ENCODE results near the gene PHF19. TPM values are rescaled to one million over a fixed set of nuclear protein-coding genes. Genes with fewer than 3 reads are reported as not detected.

Gene PHF19
- total and polyA plus RNA-seq, 4 experiments from 2014 or later = 15.4 to 201 (median 106) TPM

GRCh38 chr9:120875195-120875565 is 1.8 kb downstream of the PHF19 start:
- Mint-ChIP-seq H3K4me3 (peak overlapping the region; percentile 46 to 91 (median 78)), H3K27me3 (no peaks in the 10 kb centered on the region), H3K36me3 (peaks cover 14 to 46% of the 10 kb centered on the region in 2 donors), H3K4me1 (peaks cover 55 to 73% (median 59%) of the 10 kb centered on the region in 4 donors), H3K9me3 (no peaks in the 10 kb centered on the region), H3K27ac (peak overlapping the region; percentile 85 to 98 (median 93))
- H3K4me3 ChIP-seq (ENCODE audit: low read length in 2 of 2) = no peak overlapping the region
- peaks cover 21% of the 10 kb centered on the region for H3K36me3 ChIP-seq (ENCODE audit: insufficient read depth, low read length)
- peak overlapping the region; percentile 78 for H3K27ac ChIP-seq (ENCODE audit: low read depth, low read length)
- intact Hi-C loops (cut with micrococcal nuclease) = loop anchor here (5.0 kb wide), 1 partner anchor 107 kb away; no protein-coding TSS in a partner anchor
- POLR2A ChIA-PET (ENCODE audit: partially characterized antibody) = interaction anchor here (2.4 to 74.5 kb wide), 3 partner anchors 32 to 82 kb away, joined by 13 to 5577 read pairs (median 25); partner anchors contain the start of genes FBXW2, PSMD5 and TRAF1
- H3K4me1 ChIP-seq (ENCODE audit: insufficient read depth, low read length) = peaks cover 66% of the 10 kb centered on the region
- H3K9me3 ChIP-seq (ENCODE audit: control insufficient read depth in 1 of 2, low read length in 2 of 2) = no peaks in the 10 kb centered on the region
- DNase-seq = peak in 1 of 5 donors; percentile 16
- H3K27me3 ChIP-seq (ENCODE audit: insufficient read depth, low read length) = no peaks in the 10 kb centered on the region
- CTCF ChIA-PET (ENCODE audit: partially characterized antibody) = interaction anchor here (1.0 to 16.8 kb wide), 4 partner anchors 15 to 59 kb away, joined by 3 to 254 read pairs (median 8); no protein-coding TSS in a partner anchor

DNA sequence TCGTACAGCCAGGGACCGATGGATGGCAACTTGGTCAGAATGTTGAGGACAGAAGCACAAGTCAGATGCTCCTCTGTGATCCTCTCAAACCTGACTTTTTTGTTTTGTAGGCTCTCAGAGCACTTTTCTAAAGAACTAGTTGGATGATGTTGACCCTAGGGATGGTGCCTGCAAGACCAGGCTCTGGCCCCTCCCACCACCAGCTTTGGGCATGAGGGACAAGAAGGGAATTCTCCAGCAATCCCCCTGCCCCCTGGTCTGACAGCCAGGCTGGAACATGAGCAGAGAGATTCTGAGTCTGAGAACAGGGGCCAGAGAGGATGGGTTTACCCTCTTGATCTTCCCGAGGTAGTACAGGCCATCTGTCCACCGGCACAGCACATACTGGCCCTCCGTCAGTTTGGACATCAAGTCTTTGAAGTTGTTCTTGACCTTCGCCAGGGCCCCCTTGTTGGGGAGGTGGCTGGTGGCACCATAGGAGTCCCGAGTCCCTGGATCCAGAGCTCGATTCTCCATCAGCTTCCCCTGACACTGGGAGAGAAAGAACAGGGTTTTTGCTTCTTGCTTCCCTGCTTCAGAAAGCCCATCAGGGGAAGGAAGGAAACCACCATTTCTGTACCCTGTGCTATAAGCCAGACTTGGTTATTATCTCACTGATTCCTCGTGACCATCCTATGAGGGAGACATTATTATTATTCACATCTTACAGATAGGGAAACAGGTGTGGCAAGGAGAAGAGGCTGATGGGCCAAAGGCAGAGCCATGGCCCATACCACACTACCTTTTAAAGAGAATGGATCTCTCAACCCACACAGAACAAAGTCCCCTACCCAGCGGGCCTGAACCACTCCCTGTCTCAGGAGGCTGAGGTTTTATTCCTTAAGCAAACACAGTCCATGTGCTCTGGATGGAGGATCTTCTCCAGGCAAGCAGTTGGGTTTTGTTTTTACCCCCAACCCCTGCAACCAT is 2.5 kb downstream of the PHF19 start:
- Mint-ChIP-seq H3K9me3 (no peaks in the 10 kb centered on the region), H3K27ac (peak overlapping the region; percentile 79 to 98 (median 93)), H3K36me3 (peaks cover 14 to 46% of the 10 kb centered on the region in 2 donors), H3K4me3 (peak overlapping the region in 4 of 8 donors; percentile 1 to 80 (median 20)), H3K4me1 (peaks cover 54 to 70% (median 60%) of the 10 kb centered on the region in 4 donors), H3K27me3 (no peaks in the 10 kb centered on the region)
- Histone ChIP-seq H3K36me3 (ENCODE audit: insufficient read depth, low read length) (peaks cover 23% of the 10 kb centered on the region), H3K27me3 (ENCODE audit: insufficient read depth, low read length) (no peaks in the 10 kb centered on the region), H3K27ac (ENCODE audit: low read depth, low read length) (peak overlapping the region; percentile 78), H3K4me1 (ENCODE audit: insufficient read depth, low read length) (peaks cover 66% of the 10 kb centered on the region), H3K4me3 (ENCODE audit: low read length in 2 of 2) (no peak overlapping the region), H3K9me3 (ENCODE audit: control insufficient read depth in 1 of 2, low read length in 2 of 2) (no peaks in the 10 kb centered on the region)
- ChIA-PET CTCF (ENCODE audit: partially characterized antibody) (interaction anchor here (0.5 to 16.8 kb wide), 9 partner anchors 11 to 199 kb away, joined by 3 to 254 read pairs (median 4); no protein-coding TSS in a partner anchor), POLR2A (ENCODE audit: partially characterized antibody) (interaction anchor here (0.5 to 74.5 kb wide), 7 partner anchors 20 to 82 kb away, joined by 3 to 5577 read pairs (median 13); partner anchors contain the start of genes FBXW2, PSMD5 and TRAF1)
- intact Hi-C loops (cut with micrococcal nuclease) = loop anchor here (5.0 kb wide), 1 partner anchor 108 kb away; no protein-coding TSS in a partner anchor
- no peak for DNase-seq

- POLR2A ChIA-PET (ENCODE audit: partially characterized antibody) = interaction anchor here (1.1 to 74.5 kb wide), 6 partner anchors 8 to 81 kb away, joined by 3 to 5577 read pairs (median 11); partner anchors contain the start of genes FBXW2, PSMD5 and TRAF1
- H3K9me3 ChIP-seq (ENCODE audit: control insufficient read depth in 1 of 2, low read length in 2 of 2) = no peaks in the 10 kb centered on the region
- H3K4me3 ChIP-seq (ENCODE audit: low read length in 2 of 2) = no peak overlapping the region
- Mint-ChIP-seq H3K27ac (peak overlapping the region; percentile 79 to 98 (median 93)), H3K9me3 (no peaks in the 10 kb centered on the region), H3K4me1 (peaks cover 47 to 68% (median 53%) of the 10 kb centered on the region in 4 donors), H3K4me3 (peak overlapping the region in 4 of 8 donors; percentile 17 to 61 (median 24)), H3K27me3 (no peaks in the 10 kb centered on the region), H3K36me3 (peaks cover 14 to 51% of the 10 kb centered on the region in 2 donors)
- H3K27me3 ChIP-seq (ENCODE audit: insufficient read depth, low read length) = no peaks in the 10 kb centered on the region
- H3K36me3 ChIP-seq (ENCODE audit: insufficient read depth, low read length) = peaks cover 23% of the 10 kb centered on the region
- DNase-seq = peak in 1 of 5 donors; percentile 57
- intact Hi-C loops (cut with micrococcal nuclease) = no loop called here
- peaks cover 62% of the 10 kb centered on the region for H3K4me1 ChIP-seq (ENCODE audit: insufficient read depth, low read length)
- H3K27ac ChIP-seq (ENCODE audit: low read depth, low read length) = peak overlapping the region; percentile 78
- CTCF ChIA-PET (ENCODE audit: partially characterized antibody) = interaction anchor here (0.7 to 16.8 kb wide), 11 partner anchors 12 to 200 kb away, joined by 3 to 254 read pairs (median 8); partner anchors contain the start of gene TRAF1
Measured at GRCh38 chr9:120873512-120873911, 3.5 kb downstream of the PHF19 start.

- H3K27ac ChIP-seq (ENCODE audit: low read depth, low read length) = peak overlapping the region; percentile 78
- no peaks in the 10 kb centered on the region for H3K9me3 Mint-ChIP-seq
- H3K27me3 Mint-ChIP-seq = no peaks in the 10 kb centered on the region
- H3K9me3 ChIP-seq (ENCODE audit: control insufficient read depth in 1 of 2, low read length in 2 of 2) = no peaks in the 10 kb centered on the region
- H3K27me3 ChIP-seq (ENCODE audit: insufficient read depth, low read length) = no peaks in the 10 kb centered on the region
- CTCF ChIA-PET (ENCODE audit: partially characterized antibody) = interaction anchor here (0.9 to 16.8 kb wide), 11 partner anchors 12 to 199 kb away, joined by 3 to 254 read pairs (median 8); partner anchors contain the start of genes PSMD5 and TRAF1
- peaks cover 23% of the 10 kb centered on the region for H3K36me3 ChIP-seq (ENCODE audit: insufficient read depth, low read length)
- peaks cover 14 to 56% of the 10 kb centered on the region in 2 donors for H3K36me3 Mint-ChIP-seq
- intact Hi-C loops (cut with micrococcal nuclease) = no loop called here
- H3K4me3 Mint-ChIP-seq = peak overlapping the region in 5 of 8 donors; percentile 31 to 63 (median 54)
- H3K4me1 Mint-ChIP-seq = peaks cover 44 to 68% (median 51%) of the 10 kb centered on the region in 4 donors
- H3K27ac Mint-ChIP-seq = peak overlapping the region; percentile 25 to 95 (median 88)
- H3K4me3 ChIP-seq (ENCODE audit: low read length in 2 of 2) = no peak overlapping the region
- peak in 1 of 5 donors; percentile 14 for DNase-seq
- H3K4me1 ChIP-seq (ENCODE audit: insufficient read depth, low read length) = peaks cover 62% of the 10 kb centered on the region
- POLR2A ChIA-PET (ENCODE audit: partially characterized antibody) = interaction anchor here (1.0 to 74.5 kb wide), 7 partner anchors 9 to 202 kb away, joined by 3 to 5577 read pairs (median 9); partner anchors contain the start of genes CNTRL, FBXW2, PSMD5 and TRAF1
Measured at GRCh38 chr9:120872791-120873502, 4.0 kb downstream of the PHF19 start.

GRCh38 chr9:120870206-120870605 is 6.8 kb downstream of the PHF19 start:
- Histone ChIP-seq H3K4me1 (ENCODE audit: insufficient read depth, low read length) (peaks cover 49% of the 10 kb centered on the region), H3K36me3 (ENCODE audit: insufficient read depth, low read length) (peaks cover 48% of the 10 kb centered on the region), H3K27ac (ENCODE audit: low read depth, low read length) (peak overlapping the region; percentile 79), H3K4me3 (ENCODE audit: low read length in 2 of 2) (no peak overlapping the region), H3K27me3 (ENCODE audit: insufficient read depth, low read length) (no peaks in the 10 kb centered on the region), H3K9me3 (ENCODE audit: control insufficient read depth in 1 of 2, low read length in 2 of 2) (no peaks in the 10 kb centered on the region)
- CTCF ChIA-PET (ENCODE audit: partially characterized antibody) = interaction anchor here (1.1 to 16.8 kb wide), 13 partner anchors 10 to 201 kb away, joined by 3 to 254 read pairs (median 16); partner anchors contain the start of gene TRAF1
- H3K4me1 Mint-ChIP-seq = peaks cover 34 to 58% (median 41%) of the 10 kb centered on the region in 4 donors
- intact Hi-C loops (cut with micrococcal nuclease) = no loop called here
- no peaks in the 10 kb centered on the region for H3K9me3 Mint-ChIP-seq
- POLR2A ChIA-PET (ENCODE audit: partially characterized antibody) = interaction anchor here (0.6 to 74.5 kb wide), 4 partner anchors 9 to 75 kb away, joined by 3 to 5577 read pairs (median 55); partner anchors contain the start of genes PSMD5 and TRAF1
- H3K4me3 Mint-ChIP-seq = peak overlapping the region in 1 of 8 donors; percentile 57
- peak overlapping the region in 5 of 7 donors; percentile 29 to 99 (median 98) for H3K27ac Mint-ChIP-seq
- peaks cover 18 to 57% of the 10 kb centered on the region in 2 donors for H3K36me3 Mint-ChIP-seq
- H3K27me3 Mint-ChIP-seq = no peaks in the 10 kb centered on the region
- DNase-seq = no peak

GRCh38 chr9:120869726-120870125 is 7.3 kb downstream of the PHF19 start:
- Histone ChIP-seq H3K27me3 (ENCODE audit: insufficient read depth, low read length) (no peaks in the 10 kb centered on the region), H3K27ac (ENCODE audit: low read depth, low read length) (peak overlapping the region; percentile 79), H3K4me3 (ENCODE audit: low read length in 2 of 2) (no peak overlapping the region), H3K36me3 (ENCODE audit: insufficient read depth, low read length) (peaks cover 48% of the 10 kb centered on the region), H3K9me3 (ENCODE audit: control insufficient read depth in 1 of 2, low read length in 2 of 2) (no peaks in the 10 kb centered on the region), H3K4me1 (ENCODE audit: insufficient read depth, low read length) (peaks cover 44% of the 10 kb centered on the region)
- peaks cover 32 to 53% (median 37%) of the 10 kb centered on the region in 4 donors for H3K4me1 Mint-ChIP-seq
- CTCF ChIA-PET (ENCODE audit: partially characterized antibody) = interaction anchor here (1.1 to 16.8 kb wide), 18 partner anchors 11 to 202 kb away, joined by 3 to 254 read pairs (median 10); partner anchors contain the start of gene TRAF1
- no peaks in the 10 kb centered on the region for H3K27me3 Mint-ChIP-seq
- H3K36me3 Mint-ChIP-seq = peaks cover 18 to 57% of the 10 kb centered on the region in 2 donors
- POLR2A ChIA-PET (ENCODE audit: partially characterized antibody) = interaction anchor here (0.6 to 74.5 kb wide), 9 partner anchors 7 to 251 kb away, joined by 3 to 5577 read pairs (median 19); partner anchors contain the start of genes FBXW2, PHF19, PSMD5 and TRAF1
- H3K9me3 Mint-ChIP-seq = no peaks in the 10 kb centered on the region
- H3K27ac Mint-ChIP-seq = peak overlapping the region; percentile 32 to 99 (median 98)
- H3K4me3 Mint-ChIP-seq = peak overlapping the region in 2 of 8 donors; percentile 24 to 94
- no peak for DNase-seq
- intact Hi-C loops (cut with micrococcal nuclease) = loop anchor here (1.0 kb wide), 2 partner anchors 21 to 67 kb away; no protein-coding TSS in a partner anchor
